Neuronal stem cell (in vitro differentiated cells): Measurements from ENCODE around the gene PARP15.

ENCODE experiments used
- DNase-seq: peaks from one replicate; pipeline ENCODE4 v3.0.0-alpha.2; 2013; ENCODE audit warnings: low spot score
- H2AFZ ChIP-seq: one replicate; pipeline ENCODE4 v1.6.1; 2013; ENCODE audit warnings: mild to moderate bottlenecking, low read length, inconsistent platforms
- H2AK5ac ChIP-seq: 2 replicates; pipeline ENCODE4 v1.6.1; 2013; ENCODE audit warnings: low read depth, mild to moderate bottlenecking, inconsistent platforms, low read length, moderate library complexity, mixed read lengths
- H2BK120ac ChIP-seq: 2 replicates; pipeline ENCODE4 v1.6.1; 2013; ENCODE audit warnings: low read depth, mild to moderate bottlenecking, inconsistent platforms, low read length, moderate library complexity, mixed read lengths
- H2BK12ac ChIP-seq: one replicate; pipeline ENCODE4 v1.6.1; 2013; ENCODE audit warnings: low read length, inconsistent platforms
- H2BK15ac ChIP-seq: 2 replicates; pipeline ENCODE4 v1.6.1; 2013; ENCODE audit warnings: mild to moderate bottlenecking, low read length, inconsistent platforms, mixed read lengths
- H2BK5ac ChIP-seq: one replicate; pipeline ENCODE4 v1.6.1; 2013; ENCODE audit warnings: inconsistent platforms, mild to moderate bottlenecking, low read length, moderate library complexity
- H3K14ac ChIP-seq: one replicate; pipeline ENCODE4 v1.6.1; 2013; ENCODE audit warnings: low read length, inconsistent platforms
- H3K18ac ChIP-seq: 2 replicates; pipeline ENCODE4 v1.6.1; 2013; ENCODE audit warnings: low read length, inconsistent platforms
- H3K23ac ChIP-seq: 2 replicates; pipeline ENCODE4 v1.6.1; 2013; ENCODE audit warnings: low read depth, mild to moderate bottlenecking, mixed read lengths, low read length, inconsistent platforms; ENCODE audit not compliant: poor library complexity
- H3K27ac ChIP-seq: replicated peaks from 3 replicates; pipeline ENCODE4 v1.5.1; 2013; ENCODE audit warnings: low read length, inconsistent platforms
- H3K27me3 ChIP-seq, 3 experiments: 2 replicates each; pipeline ENCODE4 v1.6.1; 2013; ENCODE audit warnings: low read length in 3 of 3, mild to moderate bottlenecking in 2 of 3, inconsistent platforms in 1 of 3, low read depth in 1 of 3, mixed read lengths in 1 of 3, moderate library complexity in 1 of 3; ENCODE audit not compliant: control insufficient read depth in 3 of 3, insufficient read depth in 3 of 3
- H3K36me3 ChIP-seq, 2 donors: replicated peaks in 1 of 2; 2 replicates each; pipeline ENCODE4 v1.6.1; 2013; ENCODE audit warnings: low read length in 2 of 2; ENCODE audit not compliant: control insufficient read depth in 2 of 2, insufficient read depth in 2 of 2
- H3K4ac ChIP-seq: 2 replicates; pipeline ENCODE4 v1.6.1; 2013; ENCODE audit warnings: inconsistent platforms, mild to moderate bottlenecking, low read length, moderate library complexity
- H3K4me1 ChIP-seq, 2 donors: 1 replicate in 1 of 2; 2 replicates in 1 of 2; pipeline ENCODE4 v1.6.1; 2013; ENCODE audit warnings: low read length in 2 of 2, low read depth in 1 of 2; ENCODE audit not compliant: control insufficient read depth in 2 of 2, insufficient read depth in 1 of 2
- H3K4me2 ChIP-seq: one replicate; pipeline ENCODE4 v1.6.1; 2013; ENCODE audit warnings: mild to moderate bottlenecking, low read length, inconsistent platforms; ENCODE audit not compliant: insufficient read depth, poor library complexity, severe bottlenecking
- H3K4me3 ChIP-seq, 2 donors: 2 replicates each; pipeline ENCODE4 v1.5.1; 2013; ENCODE audit warnings: low read length in 2 of 2, mild to moderate bottlenecking in 2 of 2, inconsistent platforms in 1 of 2, moderate library complexity in 1 of 2
- H3K79me1 ChIP-seq: one replicate; pipeline ENCODE4 v1.6.1; 2013; ENCODE audit warnings: low read depth, mild to moderate bottlenecking, inconsistent platforms, low read length, moderate library complexity
- H3K9ac ChIP-seq: one replicate; pipeline ENCODE4 v1.6.1; 2013; ENCODE audit warnings: mild to moderate bottlenecking, low read depth, low read length, inconsistent platforms; ENCODE audit not compliant: poor library complexity
- H3K9me3 ChIP-seq, 2 donors: replicated peaks in 1 of 2; 2 replicates each; pipeline versions ENCODE3 to v1.6.1; 2013; ENCODE audit warnings: low read length in 2 of 2, mild to moderate bottlenecking in 2 of 2, inconsistent platforms in 1 of 2, low read depth in 1 of 2, mixed read lengths in 1 of 2, moderate library complexity in 1 of 2; ENCODE audit not compliant: control insufficient read depth in 2 of 2, insufficient read depth in 1 of 2
- H4K8ac ChIP-seq: one replicate; pipeline ENCODE4 v1.6.1; 2013; ENCODE audit warnings: low read depth, mild to moderate bottlenecking, inconsistent platforms, low read length, moderate library complexity
- H4K91ac ChIP-seq: one replicate; pipeline ENCODE4 v1.6.1; 2013; ENCODE audit warnings: low read length, low read depth, mild to moderate bottlenecking, inconsistent platforms; ENCODE audit not compliant: poor library complexity
- WGBS, 2 donors: extraction: QIAGEN DNeasy Blood & Tissue Kit; methylation state at CpG; one replicate each; pipeline ENCODE4 v1.1.7; 2013; ENCODE audit warnings: missing lambda C conversion rate in 2 of 2, mixed read lengths in 1 of 2; ENCODE audit not compliant: insufficient read length in 2 of 2, insufficient replicate concordance in 1 of 2; ENCODE audit errors: extremely low coverage in 2 of 2; 5-methylcytosine and 5-hydroxymethylcytosine counted together

The PARP15 gene

DNA sequence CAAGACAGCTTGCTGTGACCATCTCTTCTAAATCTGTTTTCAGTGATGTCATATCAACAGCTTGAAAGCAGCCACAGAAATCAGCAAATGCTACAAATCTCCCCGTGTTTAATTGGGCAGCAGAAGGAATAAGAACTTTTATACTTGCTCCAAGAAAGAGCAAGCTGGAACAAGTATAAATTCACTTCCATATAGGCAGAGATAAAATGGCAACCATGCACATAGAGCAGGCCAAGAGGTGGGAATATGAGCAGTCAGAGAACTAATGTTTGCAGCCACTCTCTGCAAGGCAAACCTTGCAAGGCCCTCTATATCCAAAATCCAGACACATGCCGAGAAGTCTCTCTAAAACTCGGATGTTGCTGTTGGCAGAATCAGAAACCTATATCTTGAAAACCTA, 29.4 kb upstream of the PARP15 start:
- no peak overlapping the region for H2AFZ ChIP-seq
- no peak overlapping the region for H3K14ac ChIP-seq
- no peaks in the 10 kb centered on the region for H3K9me3 ChIP-seq
- H2BK120ac ChIP-seq, result no peak overlapping the region
- DNase-seq, result no peak
- H3K27me3 ChIP-seq, result no peaks in the 10 kb centered on the region
- H3K18ac ChIP-seq, result no peak overlapping the region
- peaks cover 0 to 32% of the 10 kb centered on the region in 2 donors for H3K36me3 ChIP-seq
- no peak overlapping the region for H3K9ac ChIP-seq
- no peak overlapping the region for H2BK12ac ChIP-seq
- no peaks in the 10 kb centered on the region for H3K4me1 ChIP-seq
- no peaks in the 10 kb centered on the region for H3K79me1 ChIP-seq
- no CpG with 5 or more reads among the region's 3 CpGs for WGBS, 2 donors
- H2BK5ac ChIP-seq, result no peak overlapping the region
- no peak overlapping the region for H3K23ac ChIP-seq
- H3K4me3 ChIP-seq, result no peak overlapping the region
- H4K8ac ChIP-seq, result no peak overlapping the region
- H3K27ac ChIP-seq, result no peak overlapping the region
- H3K4me2 ChIP-seq, result no peak overlapping the region
- H2BK15ac ChIP-seq, result no peak overlapping the region
- no peak overlapping the region for H4K91ac ChIP-seq
- no peak overlapping the region for H3K4ac ChIP-seq
- H2AK5ac ChIP-seq, result no peak overlapping the region

DNA sequence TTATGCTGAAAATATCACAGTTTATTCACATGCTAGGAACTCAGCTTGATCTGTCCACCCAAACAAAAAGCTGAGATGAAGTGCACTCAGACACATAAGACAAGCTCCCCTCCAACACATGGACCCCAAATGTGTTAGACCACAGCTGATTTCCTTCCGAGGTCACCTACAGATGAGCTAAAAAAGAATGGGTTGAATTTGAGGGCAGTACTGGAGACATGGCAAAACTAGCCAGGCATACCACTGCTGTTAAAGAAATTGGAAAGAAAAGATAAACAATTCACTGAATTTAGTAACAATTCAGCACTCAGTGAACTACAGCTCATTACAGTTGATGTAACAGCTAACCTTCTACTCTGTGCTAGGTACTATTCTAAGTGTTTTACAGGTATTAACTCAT, 28.8 kb upstream of the PARP15 start:
- no peak for DNase-seq
- H4K8ac ChIP-seq, result no peak overlapping the region
- no peak overlapping the region for H2BK12ac ChIP-seq
- no peaks in the 10 kb centered on the region for H3K9me3 ChIP-seq
- no peak overlapping the region for H3K9ac ChIP-seq
- H3K23ac ChIP-seq, result no peak overlapping the region
- no peak overlapping the region for H2BK5ac ChIP-seq
- no peaks in the 10 kb centered on the region for H3K27me3 ChIP-seq
- no peaks in the 10 kb centered on the region for H3K79me1 ChIP-seq
- H3K4me2 ChIP-seq, result no peak overlapping the region
- no peaks in the 10 kb centered on the region for H3K4me1 ChIP-seq
- H2BK120ac ChIP-seq, result no peak overlapping the region
- WGBS, 2 donors, result no CpG with 5 or more reads among the region's 1 CpG
- no peak overlapping the region for H3K4ac ChIP-seq
- no peak overlapping the region for H4K91ac ChIP-seq
- H3K27ac ChIP-seq, result no peak overlapping the region
- H3K4me3 ChIP-seq, result no peak overlapping the region
- H3K36me3 ChIP-seq, result peaks cover 0 to 33% of the 10 kb centered on the region in 2 donors
- no peak overlapping the region for H2AK5ac ChIP-seq
- H2AFZ ChIP-seq, result no peak overlapping the region
- no peak overlapping the region for H3K14ac ChIP-seq
- no peak overlapping the region for H2BK15ac ChIP-seq
- no peak overlapping the region for H3K18ac ChIP-seq

DNA sequence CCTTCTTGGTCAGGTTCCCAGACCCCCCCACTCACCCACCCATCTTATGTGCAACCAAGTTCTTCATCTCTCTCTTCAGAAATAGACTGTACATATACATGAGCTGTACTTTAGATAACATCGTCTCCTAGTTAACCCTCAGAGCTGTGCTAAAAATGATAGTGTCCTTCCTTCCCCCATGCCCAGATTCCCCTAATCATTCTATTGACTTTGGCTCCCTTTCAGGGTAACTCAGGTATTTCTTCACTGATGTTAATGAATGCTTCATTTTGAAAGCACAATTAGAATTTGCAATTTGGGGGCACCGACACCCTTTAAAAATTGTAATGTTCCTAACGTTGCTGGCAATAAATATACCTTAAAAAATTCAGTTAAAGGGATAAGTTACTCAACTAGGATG, 24.3 kb upstream of the PARP15 start:
- Histone ChIP-seq H2BK120ac (no peak overlapping the region), H2AFZ (no peak overlapping the region), H3K18ac (no peak overlapping the region), H4K91ac (no peak overlapping the region), H2BK12ac (no peak overlapping the region), H3K27ac (no peak overlapping the region), H3K4me3 (no peak overlapping the region), H3K4me1 (no peaks in the 10 kb centered on the region), H2BK15ac (no peak overlapping the region), H3K36me3 (peaks cover 0 to 48% of the 10 kb centered on the region in 2 donors), H3K14ac (no peak overlapping the region), H3K9ac (no peak overlapping the region), H2BK5ac (no peak overlapping the region), H3K27me3 (no peaks in the 10 kb centered on the region), H3K4ac (no peak overlapping the region), H3K4me2 (no peak overlapping the region), H3K23ac (no peak overlapping the region), H4K8ac (no peak overlapping the region), H2AK5ac (no peak overlapping the region), H3K79me1 (no peaks in the 10 kb centered on the region), H3K9me3 (no peaks in the 10 kb centered on the region)
- DNase-seq, result no peak
- WGBS, 2 donors, result no CpG with 5 or more reads among the region's 3 CpGs

DNA sequence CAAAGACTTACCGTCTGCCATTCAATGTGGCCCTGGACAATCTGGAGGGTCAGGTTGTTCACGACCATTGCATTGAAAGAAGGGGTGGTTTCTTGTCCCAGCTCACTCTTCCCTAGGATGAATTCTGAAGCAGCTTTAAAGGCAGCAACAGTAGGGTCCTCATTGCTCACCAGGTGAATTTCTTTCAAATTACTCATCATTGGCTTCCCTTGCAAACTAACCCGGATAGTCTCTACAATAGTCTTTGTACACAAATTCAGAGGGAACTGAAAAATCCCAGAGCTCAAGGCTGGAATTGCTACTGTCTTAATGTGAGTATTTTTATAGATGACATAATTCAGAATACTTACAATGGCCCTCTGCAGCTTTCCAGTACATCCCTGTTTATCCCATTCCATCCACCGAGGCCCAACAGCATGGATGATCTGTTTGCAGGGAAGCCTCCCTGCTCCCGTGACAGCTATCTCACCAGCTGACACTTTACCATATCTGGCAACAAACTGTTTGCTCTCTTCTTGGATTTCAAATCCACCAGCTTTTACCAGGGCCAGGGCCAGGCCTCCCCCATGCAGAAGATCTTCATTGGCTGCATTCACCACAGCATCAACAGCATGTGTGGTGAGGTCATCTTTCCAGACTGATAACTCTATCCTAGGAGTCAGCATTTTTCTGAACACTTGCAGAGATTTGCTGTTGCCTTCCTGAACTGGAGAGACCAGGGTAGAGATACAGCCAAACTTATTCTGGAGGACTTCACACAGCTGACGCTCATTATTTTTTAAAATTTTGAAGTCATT, 22.0 kb upstream of the PARP15 start:
- Histone ChIP-seq H3K4me1 (no peaks in the 10 kb centered on the region), H2BK120ac (no peak overlapping the region), H3K27me3 (no peaks in the 10 kb centered on the region), H3K36me3 (peaks cover 0 to 47% of the 10 kb centered on the region in 2 donors), H2BK5ac (no peak overlapping the region), H3K4me3 (no peak overlapping the region), H2AFZ (no peak overlapping the region), H3K9ac (no peak overlapping the region), H3K27ac (no peak overlapping the region), H3K4me2 (no peak overlapping the region), H3K14ac (no peak overlapping the region), H4K91ac (no peak overlapping the region), H3K23ac (no peak overlapping the region), H2BK15ac (no peak overlapping the region), H4K8ac (no peak overlapping the region), H2BK12ac (no peak overlapping the region), H3K18ac (no peak overlapping the region), H2AK5ac (no peak overlapping the region), H3K4ac (no peak overlapping the region), H3K79me1 (no peaks in the 10 kb centered on the region), H3K9me3 (no peaks in the 10 kb centered on the region)
- no CpG with 5 or more reads among the region's 6 CpGs for WGBS, 2 donors
- no peak for DNase-seq
